ENCODE results near the gene TMEM143. TPM values are rescaled to one million over a fixed set of nuclear protein-coding genes. Genes with fewer than 3 reads are reported as not detected.

TMEM143 gene
- total RNA-seq, 1 experiment from 2014 or later: 15.2 TPM

- Mint-ChIP-seq H3K27me3 (ENCODE audit: low read depth) (peaks cover 3% of the 10 kb centered on the region; the same call in 1 of the 2 replicates), H3K4me3 (no peak overlapping the region), H3K9me3 (no peaks in the 10 kb centered on the region; a peak in 1 of 5 replicates), H3K36me3 (ENCODE audit: insufficient read depth in 1 of 3, low read depth in 3 of 3) (no peaks in the 10 kb centered on the region), H3K4me1 (peaks cover 0 to under 1% of the 10 kb centered on the region in 2 experiments; a peak in 3 of 4 replicates), H3K27ac (no peak overlapping the region)
- Histone ChIP-seq H2BK5ac (ENCODE audit: insufficient read length, low read length) (no peak overlapping the region), H3K79me2 (ENCODE audit: insufficient read depth, low read length) (no peaks in the 10 kb centered on the region), H3K9ac (ENCODE audit: extremely low read depth, insufficient read length, low read length) (no peak overlapping the region), H4K5ac (ENCODE audit: insufficient read length, low read depth, low read length) (no peak overlapping the region), H4K91ac (ENCODE audit: insufficient read length, low read depth, low read length) (no peak overlapping the region), H2BK12ac (ENCODE audit: insufficient read length, low read depth, low read length) (no peak overlapping the region), H3K79me1 (ENCODE audit: insufficient read depth, low read depth, low read length, poor library complexity, severe bottlenecking) (no peaks in the 10 kb centered on the region), H3K18ac (ENCODE audit: insufficient read length, low read depth, low read length) (no peak overlapping the region), H3K56ac (ENCODE audit: insufficient read length, low read depth, low read length) (no peak overlapping the region), H2BK120ac (ENCODE audit: low read depth, low read length, poor library complexity, severe bottlenecking) (no peak overlapping the region), H3K9me3 (ENCODE audit: control insufficient read depth, low read depth, low read length) (no peaks in the 10 kb centered on the region), H3K23ac (ENCODE audit: insufficient read length, low read depth, low read length) (no peak overlapping the region), H2AK5ac (ENCODE audit: insufficient read length, low read length) (no peak overlapping the region), H3K4me1 (ENCODE audit: insufficient read depth, low read length) (no peaks in the 10 kb centered on the region), H3K27ac (ENCODE audit: insufficient read length, low read depth, low read length) (no peak overlapping the region), H3K14ac (ENCODE audit: insufficient read depth, low read length) (no peak overlapping the region), H2BK20ac (ENCODE audit: low read depth, low read length, poor library complexity, severe bottlenecking) (no peak overlapping the region), H3K27me3 (ENCODE audit: insufficient read depth, low read length) (no peaks in the 10 kb centered on the region), H4K20me1 (ENCODE audit: control insufficient read depth, insufficient read depth, insufficient read length) (no peaks in the 10 kb centered on the region), H2BK15ac (ENCODE audit: low read depth, low read length) (no peak overlapping the region), H4K8ac (replicated peaks; ENCODE audit: insufficient read length, low read depth, low read length) (no peak overlapping the region), H2AFZ (ENCODE audit: low read length) (no peak overlapping the region), H3K4ac (ENCODE audit: low read depth, low read length) (no peak overlapping the region), H3K23me2 (ENCODE audit: insufficient read length, low read depth, low read length, poor library complexity, severe bottlenecking) (no peaks in the 10 kb centered on the region), H3K4me2 (ENCODE audit: insufficient read depth, insufficient read length, low read length) (no peak overlapping the region), H3T11ph (ENCODE audit: low read length) (no peak overlapping the region)
- DNase-seq: no peak
- WGBS (ENCODE audit: extremely low coverage, insufficient read length, low lambda C conversion rate): no CpG with 5 or more reads among the region's 19 CpGs
- no peak for TF ChIP-seq CTCF (conservative IDR thresholded peaks at IDR 0.05)
Observed at GRCh38 chr19:48303866-48304265, 59.9 kb downstream of the TMEM143 start.
